OCI-LY3 (cell line): ENCODE measurements around the gene CALML6.

Source experiments
- H2AFZ ChIP-seq: fragments of 200-600, 300-600 bp; shearing (Covaris generic); 2 replicates; pipeline ENCODE4 v1.6.0; 2014; ENCODE audit warnings: antibody characterized with exemption, low read depth, low read length
- H3K27ac ChIP-seq: fragments of 200-600, 300-600 bp; sonication (generic); 2 replicates; pipeline ENCODE4 v1.5.1; 2014; ENCODE audit warnings: mild to moderate bottlenecking, low read length, moderate library complexity, mixed read lengths
- H3K27me3 ChIP-seq: fragments of 200-600, 300-600 bp; sonication (generic); 2 replicates; pipeline ENCODE4 v1.6.1; 2014; ENCODE audit warnings: low read depth, low read length, mixed read lengths
- H3K36me3 ChIP-seq: fragments of 200-600, 300-600 bp; sonication (generic); replicated peaks from 2 replicates; pipeline ENCODE3; 2014; ENCODE audit warnings: low read depth, low read length, mixed read lengths
- H3K4me1 ChIP-seq: fragments of 300-600, 200-600 bp; sonication (generic); 2 replicates; pipeline ENCODE4 v1.6.1; 2014; ENCODE audit warnings: low read length, mixed read lengths
- H3K4me2 ChIP-seq: fragments of 200-600, 300-600 bp; sonication (generic); 2 replicates; pipeline ENCODE4 v1.6.1; 2014; ENCODE audit warnings: low read length, mixed read lengths
- H3K4me3 ChIP-seq: fragments of 300-600, 200-600 bp; sonication (generic); 2 replicates; pipeline ENCODE4 v1.5.1; 2014; ENCODE audit warnings: antibody characterized with exemption, mild to moderate bottlenecking, low read length, moderate library complexity
- H3K79me2 ChIP-seq: fragments of 300-600, 200-600 bp; shearing (Covaris generic); 2 replicates; pipeline ENCODE4 v1.6.1; 2014; ENCODE audit warnings: mild to moderate bottlenecking, low read length, mixed read lengths
- H3K9ac ChIP-seq: fragments of 300-600, 200-600 bp; shearing (Covaris generic); 2 replicates; pipeline ENCODE4 v1.6.0; 2014; ENCODE audit warnings: mild to moderate bottlenecking, low read length, moderate library complexity
- H3K9me3 ChIP-seq: fragments of 200-600, 300-600 bp; shearing (Covaris generic); 2 replicates; pipeline ENCODE4 v1.6.1; 2014; ENCODE audit warnings: low read length, mixed read lengths; ENCODE audit not compliant: insufficient read depth
- H4K20me1 ChIP-seq: fragments of 200-600, 300-600 bp; sonication (generic); 2 replicates; pipeline ENCODE4 v1.6.1; 2016; ENCODE audit warnings: low read length, mixed read lengths; ENCODE audit not compliant: insufficient read depth
- EZH2phosphoT487 ChIP-seq: fragments of 200-600 bp; shearing (Covaris generic); IDR thresholded peaks from 2 replicates; pipeline ENCODE4 v1.6.1; 2018; ENCODE audit warnings: antibody characterized with exemption, mixed run types, low read depth
- TF ChIP-seq, protein P1 (sequence below): fragments of 200-600, 300-600 bp; sonication (generic); IDR thresholded peaks from 2 replicates; pipeline ENCODE4 v1.5.1; 2014; ENCODE audit warnings: antibody characterized with exemption, low read length, low read depth

The CALML6 gene

DNA sequence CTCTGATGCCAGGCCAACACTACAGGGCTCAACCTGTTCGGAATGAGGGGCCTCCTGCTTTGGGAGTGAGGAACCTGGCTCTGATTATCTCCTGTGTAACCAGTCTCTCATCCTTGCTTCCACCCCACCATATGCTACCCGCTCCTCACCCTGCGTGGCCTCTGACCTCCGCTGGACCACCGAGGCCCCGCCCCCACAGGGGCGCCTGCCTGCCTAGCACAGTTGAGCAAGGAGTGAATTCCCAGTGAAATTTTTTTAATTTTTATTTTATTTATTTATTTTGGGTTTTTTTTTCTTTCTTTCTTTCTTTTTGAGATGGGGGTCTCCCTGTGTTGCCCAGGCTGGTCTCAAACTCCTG lies 22.3 kb upstream of the CALML6 start:
- Histone ChIP-seq H3K27ac (no peak overlapping the region), H3K79me2 (peaks cover 37% of the 10 kb centered on the region), H3K36me3 (peaks cover 6% of the 10 kb centered on the region), H3K4me2 (peak overlapping the region; percentile 99; the same call in 1 of the 2 replicates), H3K9me3 (no peaks in the 10 kb centered on the region), H3K4me1 (peaks cover 40% of the 10 kb centered on the region), H3K9ac (no peak overlapping the region), H3K4me3 (no peak overlapping the region), H3K27me3 (peaks cover 30% of the 10 kb centered on the region), H2AFZ (no peak overlapping the region), H4K20me1 (peaks cover 21% of the 10 kb centered on the region)
- no peak for TF ChIP-seq EZH2phosphoT487

DNA sequence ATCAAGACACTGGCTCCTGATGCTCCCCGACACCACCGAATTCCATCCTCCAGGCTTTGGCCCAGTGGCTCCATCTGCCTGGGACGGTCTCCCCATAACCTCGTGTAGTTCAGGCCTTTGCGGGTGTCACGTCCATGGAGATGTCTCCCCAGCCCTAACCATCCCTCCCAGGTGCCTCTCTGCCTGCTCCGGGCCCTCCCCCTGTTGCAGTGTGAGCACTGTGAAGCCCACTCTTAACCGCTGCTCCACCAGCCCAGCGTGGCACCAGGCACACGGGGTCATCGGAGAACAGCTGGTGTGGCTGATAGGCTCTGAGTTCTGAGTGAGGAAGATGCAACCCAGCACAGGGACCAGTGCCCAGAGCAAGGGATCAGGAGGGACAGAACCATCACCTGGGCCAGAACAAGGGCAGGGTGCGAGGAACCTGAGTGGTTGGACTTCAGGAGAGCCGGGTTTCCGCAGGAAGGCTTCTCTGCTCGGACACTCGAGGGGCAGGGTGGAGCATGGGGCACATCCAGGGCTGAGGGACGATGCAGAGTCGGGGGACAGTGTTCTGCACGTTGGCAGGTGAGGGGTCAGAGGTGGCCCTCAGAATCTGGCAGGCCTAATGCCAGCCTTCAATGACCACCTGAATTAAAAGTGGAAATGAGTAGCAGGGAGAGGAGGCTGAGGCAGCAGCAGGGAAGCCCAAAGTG lies 21.6 kb upstream of the CALML6 start:
- Histone ChIP-seq H3K4me2 (no peak overlapping the region), H3K9me3 (no peaks in the 10 kb centered on the region), H3K27me3 (peaks cover 36% of the 10 kb centered on the region), H3K9ac (no peak overlapping the region), H4K20me1 (peaks cover 16% of the 10 kb centered on the region), H3K27ac (no peak overlapping the region), H3K36me3 (no peaks in the 10 kb centered on the region), H2AFZ (no peak overlapping the region), H3K79me2 (peaks cover 30% of the 10 kb centered on the region), H3K4me3 (no peak overlapping the region), H3K4me1 (peaks cover 35% of the 10 kb centered on the region)
- no peak for TF ChIP-seq EZH2phosphoT487

DNA sequence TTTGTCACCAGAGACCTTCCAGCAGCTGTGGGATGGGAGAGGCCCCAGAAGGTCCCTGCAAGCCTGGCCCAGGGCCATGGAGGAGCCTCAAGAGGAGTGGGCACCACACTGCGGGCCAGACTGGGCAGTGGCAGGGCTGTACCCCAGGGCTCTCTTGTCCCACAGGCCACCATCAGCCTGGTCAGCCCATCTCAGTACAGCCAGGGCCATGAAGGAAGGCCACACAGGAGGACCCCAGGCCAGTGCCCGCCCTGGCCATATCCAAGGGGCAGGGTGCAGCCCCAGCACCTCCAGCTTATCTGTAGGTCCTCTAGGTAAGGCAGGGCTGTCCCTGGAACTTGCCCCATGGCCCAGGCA lies 21.1 kb upstream of the CALML6 start:
- Histone ChIP-seq H3K79me2 (peaks cover 24% of the 10 kb centered on the region), H3K9me3 (no peaks in the 10 kb centered on the region), H2AFZ (no peak overlapping the region), H3K36me3 (no peaks in the 10 kb centered on the region), H3K27me3 (peaks cover 36% of the 10 kb centered on the region), H3K4me3 (no peak overlapping the region), H3K27ac (no peak overlapping the region), H4K20me1 (peaks cover 14% of the 10 kb centered on the region), H3K9ac (no peak overlapping the region), H3K4me1 (peaks cover 31% of the 10 kb centered on the region), H3K4me2 (no peak overlapping the region)
- no peak for TF ChIP-seq EZH2phosphoT487
- TF ChIP-seq, protein P1, sequence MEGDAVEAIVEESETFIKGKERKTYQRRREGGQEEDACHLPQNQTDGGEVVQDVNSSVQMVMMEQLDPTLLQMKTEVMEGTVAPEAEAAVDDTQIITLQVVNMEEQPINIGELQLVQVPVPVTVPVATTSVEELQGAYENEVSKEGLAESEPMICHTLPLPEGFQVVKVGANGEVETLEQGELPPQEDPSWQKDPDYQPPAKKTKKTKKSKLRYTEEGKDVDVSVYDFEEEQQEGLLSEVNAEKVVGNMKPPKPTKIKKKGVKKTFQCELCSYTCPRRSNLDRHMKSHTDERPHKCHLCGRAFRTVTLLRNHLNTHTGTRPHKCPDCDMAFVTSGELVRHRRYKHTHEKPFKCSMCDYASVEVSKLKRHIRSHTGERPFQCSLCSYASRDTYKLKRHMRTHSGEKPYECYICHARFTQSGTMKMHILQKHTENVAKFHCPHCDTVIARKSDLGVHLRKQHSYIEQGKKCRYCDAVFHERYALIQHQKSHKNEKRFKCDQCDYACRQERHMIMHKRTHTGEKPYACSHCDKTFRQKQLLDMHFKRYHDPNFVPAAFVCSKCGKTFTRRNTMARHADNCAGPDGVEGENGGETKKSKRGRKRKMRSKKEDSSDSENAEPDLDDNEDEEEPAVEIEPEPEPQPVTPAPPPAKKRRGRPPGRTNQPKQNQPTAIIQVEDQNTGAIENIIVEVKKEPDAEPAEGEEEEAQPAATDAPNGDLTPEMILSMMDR: no peak

DNA sequence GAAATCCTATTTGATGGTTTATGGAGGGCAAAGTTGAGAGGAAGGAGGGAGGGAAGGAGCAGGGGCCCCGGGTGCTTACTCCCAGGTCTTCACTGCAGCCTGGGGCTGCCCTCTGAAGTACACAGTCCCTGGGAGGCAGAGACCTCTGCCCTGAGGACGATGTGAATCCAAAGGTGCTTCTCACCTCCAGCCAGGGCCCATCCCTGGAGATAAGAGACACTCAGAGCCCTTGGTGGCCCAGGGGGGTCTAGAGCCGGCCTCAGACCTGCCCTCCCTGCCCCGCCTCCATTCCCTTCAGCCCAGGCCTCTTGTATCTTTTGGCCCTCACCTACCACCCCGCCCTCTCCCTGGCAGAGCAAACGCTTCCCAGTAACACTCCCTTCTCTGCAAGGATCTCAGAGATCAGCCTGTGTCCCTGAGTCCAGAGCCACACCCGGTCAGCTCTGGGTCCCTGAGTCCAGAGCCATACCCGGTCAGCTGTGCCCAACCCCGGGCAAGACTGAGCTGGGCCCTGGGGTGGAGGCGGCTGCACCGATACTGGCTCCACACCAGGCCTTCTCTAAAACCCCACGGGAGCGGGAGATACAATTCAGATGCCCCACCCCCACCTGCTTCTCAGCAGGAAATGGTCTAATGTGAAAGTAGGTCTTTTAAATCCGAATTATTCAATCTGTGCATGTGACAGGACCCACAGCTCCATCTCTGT lies 20.6 kb upstream of the CALML6 start:
- Histone ChIP-seq H3K27me3 (peaks cover 36% of the 10 kb centered on the region), H3K27ac (no peak overlapping the region), H3K9ac (no peak overlapping the region), H3K36me3 (no peaks in the 10 kb centered on the region), H3K4me1 (peaks cover 30% of the 10 kb centered on the region), H2AFZ (no peak overlapping the region), H3K4me3 (no peak overlapping the region), H3K9me3 (no peaks in the 10 kb centered on the region), H3K79me2 (peaks cover 19% of the 10 kb centered on the region), H4K20me1 (peaks cover 9% of the 10 kb centered on the region), H3K4me2 (peak overlapping the region; percentile 19; the same call in 1 of the 2 replicates)
- TF ChIP-seq, protein P1: no peak
- no peak for TF ChIP-seq EZH2phosphoT487

DNA sequence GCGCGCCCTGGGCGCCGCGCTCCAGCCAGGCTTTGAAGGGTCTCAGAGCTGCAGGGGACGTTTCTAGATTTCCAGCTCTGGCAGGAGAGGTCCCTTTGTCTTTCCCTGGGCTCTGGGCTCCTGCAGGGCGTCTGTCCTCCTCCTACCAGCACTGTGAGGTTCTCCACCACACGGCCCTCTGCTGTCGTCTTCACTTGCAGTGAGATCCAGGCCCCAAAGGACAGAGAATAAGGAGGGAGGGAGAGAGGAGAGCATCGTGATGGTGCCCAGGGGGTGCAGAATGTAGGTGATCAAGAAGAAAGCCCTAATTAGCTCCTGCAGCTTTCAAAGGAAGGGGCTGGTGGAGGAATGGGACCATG lies 20.0 kb upstream of the CALML6 start:
- TF ChIP-seq, protein P1: no peak
- no peak for TF ChIP-seq EZH2phosphoT487
- no peak overlapping the region for H2AFZ ChIP-seq
- H3K9me3 ChIP-seq: no peaks in the 10 kb centered on the region
- H3K4me1 ChIP-seq: peaks cover 31% of the 10 kb centered on the region
- H3K79me2 ChIP-seq: peaks cover 14% of the 10 kb centered on the region
- H4K20me1 ChIP-seq: peaks cover 5% of the 10 kb centered on the region; the same call in 1 of the 2 replicates
- peaks cover 36% of the 10 kb centered on the region for H3K27me3 ChIP-seq
- no peak overlapping the region for H3K9ac ChIP-seq
- no peak overlapping the region for H3K4me3 ChIP-seq
- no peak overlapping the region for H3K27ac ChIP-seq
- peak overlapping the region; percentile 19; the same call in 1 of the 2 replicates for H3K4me2 ChIP-seq
- no peaks in the 10 kb centered on the region for H3K36me3 ChIP-seq
